Measurements from ENCODE around the gene TM4SF1.

TM4SF1 gene

DNA sequence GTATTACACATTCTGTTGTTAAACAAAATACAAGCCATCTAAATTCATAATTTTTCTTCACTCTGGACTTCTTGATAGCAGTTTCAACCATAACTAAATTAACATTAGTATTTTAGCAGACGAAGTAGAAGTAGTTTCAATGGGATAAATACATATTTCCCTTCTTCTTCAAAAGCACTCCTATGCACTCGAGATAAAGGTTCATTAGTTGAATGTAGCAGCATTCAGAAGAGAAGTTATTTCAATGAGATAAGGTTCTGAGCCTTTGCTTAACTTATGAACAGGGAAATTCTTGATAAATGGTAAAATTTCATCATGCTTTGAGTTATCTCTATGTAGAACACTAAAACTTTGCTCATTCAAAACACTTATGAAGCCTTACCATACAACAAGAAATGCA lies 55.8 kb downstream of the TM4SF1 start:
- DNase-seq = no peak
- no peaks in the 10 kb centered on the region for H3K36me3 ChIP-seq (ENCODE audit: control insufficient read depth in 4 of 4, insufficient read depth in 4 of 4, low read length in 3 of 4)
- H3K9me3 ChIP-seq (ENCODE audit: control extremely low read depth in 1 of 5, control insufficient read depth in 4 of 5, insufficient read depth in 2 of 5, low read depth in 1 of 5, low read length in 4 of 5) = no peaks in the 10 kb centered on the region
- no peaks in the 10 kb centered on the region for H3K4me1 ChIP-seq (ENCODE audit: control extremely low read depth in 1 of 4, control insufficient read depth in 4 of 4, insufficient read depth in 4 of 4, low read length in 3 of 4)
- WGBS (ENCODE audit: insufficient coverage) = no CpG with 5 or more reads among the region's 2 CpGs
- H3K27me3 ChIP-seq (replicated peaks in 2 of 5; ENCODE audit: control insufficient read depth in 4 of 5, insufficient read depth in 5 of 5, low read length in 4 of 5) = no peaks in the 10 kb centered on the region
- no peak overlapping the region for H3K4me3 ChIP-seq (ENCODE audit: control insufficient read depth in 1 of 7, extremely low read depth in 1 of 7, insufficient read depth in 4 of 7, low read depth in 2 of 7, low read length in 6 of 7)
- CTCF ChIA-PET = interaction anchor here (1.3 kb wide), 1 partner anchor 11 kb away, joined by 3 read pairs; no protein-coding TSS in a partner anchor
- POLR2A ChIA-PET = no interaction called here
- no peak overlapping the region for H3K27ac ChIP-seq (ENCODE audit: insufficient read depth in 1 of 2, low read depth in 1 of 2, low read length in 2 of 2, poor library complexity in 1 of 2, severe bottlenecking in 2 of 2)

DNA sequence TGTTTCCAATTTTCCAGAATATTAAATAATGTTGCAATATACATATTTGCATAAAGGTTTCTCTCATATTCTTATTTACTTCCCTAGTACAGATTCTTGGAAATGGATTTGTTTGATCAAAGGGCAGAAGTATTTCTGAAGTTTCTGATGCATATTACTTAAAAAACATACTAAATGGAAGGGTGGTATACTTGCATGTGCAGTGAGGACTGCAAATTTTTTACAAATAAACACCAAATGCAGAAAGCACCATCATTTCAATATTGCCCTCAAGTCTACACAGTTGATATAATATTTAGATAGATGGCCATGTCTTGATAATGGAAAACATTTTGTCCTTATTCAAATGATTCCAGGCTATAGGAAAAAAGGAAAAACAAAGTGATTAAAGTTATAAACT lies 56.3 kb downstream of the TM4SF1 start:
- Histone ChIP-seq H3K4me3 (ENCODE audit: control insufficient read depth in 1 of 7, extremely low read depth in 1 of 7, insufficient read depth in 4 of 7, low read depth in 2 of 7, low read length in 6 of 7) (no peak overlapping the region), H3K27ac (ENCODE audit: insufficient read depth in 1 of 2, low read depth in 1 of 2, low read length in 2 of 2, poor library complexity in 1 of 2, severe bottlenecking in 2 of 2) (no peak overlapping the region), H3K27me3 (replicated peaks in 2 of 5; ENCODE audit: control insufficient read depth in 4 of 5, insufficient read depth in 5 of 5, low read length in 4 of 5) (no peaks in the 10 kb centered on the region), H3K9me3 (ENCODE audit: control extremely low read depth in 1 of 5, control insufficient read depth in 4 of 5, insufficient read depth in 2 of 5, low read depth in 1 of 5, low read length in 4 of 5) (no peaks in the 10 kb centered on the region), H3K36me3 (ENCODE audit: control insufficient read depth in 4 of 4, insufficient read depth in 4 of 4, low read length in 3 of 4) (no peaks in the 10 kb centered on the region), H3K4me1 (ENCODE audit: control extremely low read depth in 1 of 4, control insufficient read depth in 4 of 4, insufficient read depth in 4 of 4, low read length in 3 of 4) (no peaks in the 10 kb centered on the region)
- ChIA-PET CTCF (no interaction called here), POLR2A (no interaction called here)
- no peak for DNase-seq

DNA sequence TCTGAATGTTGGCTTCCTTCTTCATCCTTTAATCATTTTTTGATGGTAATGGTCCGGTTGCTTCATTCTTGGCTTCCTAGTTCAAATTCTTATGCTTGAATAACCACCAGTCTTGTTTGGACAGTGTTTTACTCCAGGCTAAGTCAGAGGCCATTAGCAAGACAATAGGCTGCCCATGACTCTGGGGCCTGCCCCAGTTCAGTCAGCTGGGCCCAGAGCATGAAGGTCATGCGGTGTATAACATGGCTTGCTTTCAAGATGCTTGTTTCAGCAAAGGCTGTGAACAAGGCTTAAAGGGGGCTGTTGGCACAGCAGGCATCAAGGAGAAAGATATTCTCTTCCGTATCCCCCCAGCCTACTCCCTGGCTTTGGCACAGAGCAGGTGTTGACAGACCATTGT lies 57.7 kb downstream of the TM4SF1 start:
- no peak overlapping the region for H3K4me3 ChIP-seq (ENCODE audit: control insufficient read depth in 1 of 7, extremely low read depth in 1 of 7, insufficient read depth in 4 of 7, low read depth in 2 of 7, low read length in 6 of 7)
- ChIA-PET CTCF (interaction anchor here (1.2 to 1.4 kb wide), 2 partner anchors 9 to 12 kb away, joined by 3 to 5 read pairs; no protein-coding TSS in a partner anchor), POLR2A (no interaction called here)
- H3K36me3 ChIP-seq (ENCODE audit: control insufficient read depth in 4 of 4, insufficient read depth in 4 of 4, low read length in 3 of 4) = no peaks in the 10 kb centered on the region
- no peak for DNase-seq
- 94% methylated on average over 3 of the region's 3 CpGs for WGBS (ENCODE audit: insufficient coverage)
- H3K27ac ChIP-seq (ENCODE audit: insufficient read depth in 1 of 2, low read depth in 1 of 2, low read length in 2 of 2, poor library complexity in 1 of 2, severe bottlenecking in 2 of 2) = no peak overlapping the region
- H3K4me1 ChIP-seq (ENCODE audit: control extremely low read depth in 1 of 4, control insufficient read depth in 4 of 4, insufficient read depth in 4 of 4, low read length in 3 of 4) = no peaks in the 10 kb centered on the region
- no peaks in the 10 kb centered on the region for H3K27me3 ChIP-seq (replicated peaks in 2 of 5; ENCODE audit: control insufficient read depth in 4 of 5, insufficient read depth in 5 of 5, low read length in 4 of 5)
- no peaks in the 10 kb centered on the region for H3K9me3 ChIP-seq (ENCODE audit: control extremely low read depth in 1 of 5, control insufficient read depth in 4 of 5, insufficient read depth in 2 of 5, low read depth in 1 of 5, low read length in 4 of 5)

Data from common myeloid progenitor, CD34-positive (primary cell).